Measurements from ENCODE around the gene ARHGEF9. TPM values are rescaled to one million over a fixed set of nuclear protein-coding genes. Genes with fewer than 3 reads are reported as not detected.

Gene ARHGEF9
- total and polyA plus RNA-seq, 8 donors: 23.9 to 43.0 (median 35.6) TPM

GRCh38 chrX:63750811-63751210 is 34.2 kb downstream of the ARHGEF9 start:
- DNase-seq (no peak), ATAC-seq (no peak)
- TF ChIP-seq, protein P1, sequence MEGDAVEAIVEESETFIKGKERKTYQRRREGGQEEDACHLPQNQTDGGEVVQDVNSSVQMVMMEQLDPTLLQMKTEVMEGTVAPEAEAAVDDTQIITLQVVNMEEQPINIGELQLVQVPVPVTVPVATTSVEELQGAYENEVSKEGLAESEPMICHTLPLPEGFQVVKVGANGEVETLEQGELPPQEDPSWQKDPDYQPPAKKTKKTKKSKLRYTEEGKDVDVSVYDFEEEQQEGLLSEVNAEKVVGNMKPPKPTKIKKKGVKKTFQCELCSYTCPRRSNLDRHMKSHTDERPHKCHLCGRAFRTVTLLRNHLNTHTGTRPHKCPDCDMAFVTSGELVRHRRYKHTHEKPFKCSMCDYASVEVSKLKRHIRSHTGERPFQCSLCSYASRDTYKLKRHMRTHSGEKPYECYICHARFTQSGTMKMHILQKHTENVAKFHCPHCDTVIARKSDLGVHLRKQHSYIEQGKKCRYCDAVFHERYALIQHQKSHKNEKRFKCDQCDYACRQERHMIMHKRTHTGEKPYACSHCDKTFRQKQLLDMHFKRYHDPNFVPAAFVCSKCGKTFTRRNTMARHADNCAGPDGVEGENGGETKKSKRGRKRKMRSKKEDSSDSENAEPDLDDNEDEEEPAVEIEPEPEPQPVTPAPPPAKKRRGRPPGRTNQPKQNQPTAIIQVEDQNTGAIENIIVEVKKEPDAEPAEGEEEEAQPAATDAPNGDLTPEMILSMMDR (IDR thresholded peaks at IDR 0.05): no peak
- Histone ChIP-seq H3K36me3 (peaks cover 0 to 3% of the 10 kb centered on the region in 2 donors), H3K4me1 (peaks cover 3 to 5% of the 10 kb centered on the region in 2 donors), H3K27me3 (no peaks in the 10 kb centered on the region), H3K9me3 (no peaks in the 10 kb centered on the region), H3K27ac (no peak overlapping the region), H3K4me3 (no peak overlapping the region)
- intact Hi-C loops (cut with DNase I): no loop called here

- ATAC-seq (peak; percentile 41), DNase-seq (no peak)
- Histone ChIP-seq H3K36me3 (peaks cover 0 to 3% of the 10 kb centered on the region in 2 donors), H3K4me1 (no peaks in the 10 kb centered on the region), H3K27ac (no peak overlapping the region), H3K4me3 (no peak overlapping the region), H3K27me3 (no peaks in the 10 kb centered on the region), H3K9me3 (no peaks in the 10 kb centered on the region)
- TF ChIP-seq, protein P1 (IDR thresholded peaks at IDR 0.05): no peak
- intact Hi-C loops (cut with DNase I): no loop called here
Measured at GRCh38 chrX:63747331-63747730, 37.7 kb downstream of the ARHGEF9 start.

- Histone ChIP-seq H3K4me3 (no peak overlapping the region), H3K36me3 (peaks cover 0 to 3% of the 10 kb centered on the region in 2 donors), H3K27ac (no peak overlapping the region), H3K4me1 (no peaks in the 10 kb centered on the region), H3K27me3 (no peaks in the 10 kb centered on the region), H3K9me3 (no peaks in the 10 kb centered on the region)
- TF ChIP-seq, protein P1 (IDR thresholded peaks at IDR 0.05): no peak
- intact Hi-C loops (cut with DNase I): no loop called here
- no peak for DNase-seq
- ATAC-seq: no peak
Measured at GRCh38 chrX:63746715-63747114, 38.3 kb downstream of the ARHGEF9 start.

DNA sequence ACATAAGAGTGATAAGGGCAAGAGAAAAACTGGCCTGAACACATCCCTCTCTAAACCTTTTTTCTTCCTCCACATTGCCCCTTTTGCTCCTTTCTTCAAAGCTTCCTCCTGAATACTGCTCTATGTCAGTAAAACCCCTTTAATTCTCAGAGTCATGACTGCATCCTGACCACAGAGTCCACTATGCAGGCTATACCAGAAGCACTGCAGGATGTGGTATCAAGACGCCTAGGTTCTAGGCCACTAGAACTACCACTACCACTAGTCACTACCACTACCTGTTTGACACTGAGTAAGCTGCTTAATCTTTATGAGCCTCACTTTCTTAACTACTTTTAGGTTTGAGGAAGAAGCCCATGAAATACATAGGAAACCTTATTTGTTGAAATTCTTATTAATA is 38.7 kb downstream of the ARHGEF9 start:
- Histone ChIP-seq H3K9me3 (no peaks in the 10 kb centered on the region), H3K27ac (no peak overlapping the region), H3K4me1 (no peaks in the 10 kb centered on the region), H3K4me3 (no peak overlapping the region), H3K27me3 (no peaks in the 10 kb centered on the region), H3K36me3 (peaks cover 0 to 3% of the 10 kb centered on the region in 2 donors)
- no peak for ATAC-seq
- TF ChIP-seq, protein P1 (IDR thresholded peaks at IDR 0.05): no peak
- intact Hi-C loops (cut with DNase I): no loop called here
- DNase-seq: no peak

GRCh38 chrX:63744850-63745394 is 40.1 kb downstream of the ARHGEF9 start:
- intact Hi-C loops (cut with DNase I): no loop called here
- no peak for ATAC-seq
- Histone ChIP-seq H3K4me3 (no peak overlapping the region), H3K36me3 (peaks cover 0 to 3% of the 10 kb centered on the region in 2 donors), H3K27ac (no peak overlapping the region), H3K4me1 (no peaks in the 10 kb centered on the region), H3K9me3 (no peaks in the 10 kb centered on the region), H3K27me3 (no peaks in the 10 kb centered on the region)
- DNase-seq: no peak
- TF ChIP-seq, protein P1 (IDR thresholded peaks at IDR 0.05): no peak

Measured in left lung (tissue), 10 donors.